Measurements from ENCODE around the gene KATNAL1. TPM values are rescaled to one million over a fixed set of nuclear protein-coding genes. Genes with fewer than 3 reads are reported as not detected.
A peak's percentile ranks its signal among the peaks of the same experiment; 100 is the strongest.

KATNAL1 gene
- polyA plus RNA-seq, 1 of the 3 experiments (the other 2 are of a cell fraction) = 5.1 TPM

DNA sequence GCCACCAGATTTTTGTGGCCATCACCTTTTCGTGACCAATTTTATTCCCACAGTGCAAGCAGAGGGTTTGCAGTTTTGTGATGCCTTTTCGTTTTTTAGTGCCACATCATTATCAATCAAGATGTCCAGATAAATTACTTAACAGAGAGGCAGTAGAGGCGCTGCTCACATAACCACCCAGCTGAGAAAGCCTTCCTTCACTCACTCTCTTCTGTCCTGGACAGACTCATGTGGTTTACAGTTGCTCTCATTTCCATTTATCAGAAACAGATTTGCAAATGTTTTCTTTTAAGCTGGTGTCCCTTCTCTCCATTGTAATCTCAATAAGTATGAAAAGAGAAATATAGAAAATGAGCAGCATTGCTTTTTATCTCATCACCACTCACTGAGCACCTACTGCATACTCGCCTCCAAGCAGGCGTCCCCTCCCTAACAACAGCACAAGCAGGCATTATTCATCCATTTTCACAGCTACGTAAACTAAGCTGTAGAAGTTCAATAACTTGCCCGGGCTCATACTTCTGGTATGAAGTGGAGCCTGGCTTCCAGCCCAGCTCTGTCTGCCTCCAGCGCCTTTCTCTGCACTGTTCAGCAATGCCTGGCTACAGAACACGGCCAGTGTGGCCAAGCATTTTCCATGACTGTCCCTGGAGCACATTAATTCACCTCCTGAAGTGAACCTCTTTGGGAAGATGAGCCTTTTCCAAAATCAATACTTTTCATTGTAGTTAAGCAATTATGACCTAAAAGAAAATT, 34.6 kb upstream of the KATNAL1 start:
- no peaks in the 10 kb centered on the region for H3K79me2 ChIP-seq (ENCODE audit: insufficient read depth)
- peaks cover 27% of the 10 kb centered on the region for H3F3A ChIP-seq (replicated peaks; ENCODE audit: insufficient read depth)
- peak; percentile 54 for DNase-seq
- H3K27ac ChIP-seq (ENCODE audit: low read depth in 2 of 2, low read length in 1 of 2) = peak overlapping the region; percentile 71 to 88
- no peaks in the 10 kb centered on the region for H3K27me3 ChIP-seq (ENCODE audit: insufficient read depth)
- H2AFZ ChIP-seq (ENCODE audit: low read depth) = no peak overlapping the region; the same call in 1 of the 2 replicates
- peak overlapping the region; percentile 53; the same call in 1 of the 2 replicates for H3K4me2 ChIP-seq
- H3K9me2 ChIP-seq = no peaks in the 10 kb centered on the region
- H4K20me1 ChIP-seq (ENCODE audit: insufficient read depth) = no peaks in the 10 kb centered on the region
- POLR2A ChIA-PET = interaction anchor here (2.5 kb wide), 1 partner anchor 34 kb away, joined by 10 read pairs; the partner anchor contains the start of gene KATNAL1
- peaks cover 33 to 37% of the 10 kb centered on the region in 2 experiments for H3K4me1 ChIP-seq (ENCODE audit: control insufficient read depth in 1 of 2, insufficient read depth in 2 of 2, low read depth in 1 of 2, low read length in 1 of 2)
- no peak overlapping the region for H3K9ac ChIP-seq
- CTCF ChIA-PET = interaction anchor here (1.0 to 2.6 kb wide), 3 partner anchors 107 to 227 kb away, joined by 3 to 9 read pairs (median 3); no protein-coding TSS in a partner anchor
- no peaks in the 10 kb centered on the region for H3K9me3 ChIP-seq
- H3K36me3 ChIP-seq (replicated peaks in 1 of 2; ENCODE audit: control insufficient read depth in 1 of 2, insufficient read depth in 2 of 2, low read length in 1 of 2) = no peaks in the 10 kb centered on the region
- WGBS (ENCODE audit: low lambda C conversion rate) = 12% methylated on average over 9 of the region's 9 CpGs
- H3K4me3 ChIP-seq (ENCODE audit: low read depth in 2 of 2, low read length in 1 of 2) = peak overlapping the region in 1 of 2 experiments; percentile 25; a peak in 2 of 4 replicates
- TF ChIP-seq FOXM1 (IDR thresholded peaks at IDR 0.05; ENCODE audit: low read depth) (no peak), TAF1 (IDR thresholded peaks at IDR 0.05; ENCODE audit: borderline replicate concordance, low read depth, low read length) (no peak), YY1 (IDR thresholded peaks at IDR 0.05; ENCODE audit: low read depth) (peak; percentile 54; the same call in 1 of the 2 replicates), RCOR1 (IDR thresholded peaks at IDR 0.05; ENCODE audit: low read length) (no peak), MEF2A (IDR thresholded peaks at IDR 0.05; ENCODE audit: borderline replicate concordance, low read depth) (no peak), GABPA (IDR thresholded peaks at IDR 0.05; ENCODE audit: low read depth) (no peak), EZH2phosphoT487 (IDR thresholded peaks at IDR 0.05; ENCODE audit: borderline replicate concordance, low read depth) (no peak), CHD2 (IDR thresholded peaks at IDR 0.05; ENCODE audit: low read length, partially characterized antibody) (peak; percentile 41), POLR2AphosphoS5 (IDR thresholded peaks at IDR 0.05; ENCODE audit: low read depth, low read length) (peak; percentile 53; the same call in 1 of the 2 replicates), SIN3A (IDR thresholded peaks at IDR 0.05; ENCODE audit: borderline replicate concordance, low read depth, low read length) (no peak; the same call in 1 of the 2 replicates), JUND (IDR thresholded peaks at IDR 0.05) (peak; percentile 62), FOSL2 (IDR thresholded peaks at IDR 0.05; ENCODE audit: borderline replicate concordance, low read depth) (peak; percentile 58; the same call in 1 of the 2 replicates), MXI1 (IDR thresholded peaks at IDR 0.05; ENCODE audit: low read depth, low read length) (no peak), TCF12 (IDR thresholded peaks at IDR 0.05) (peak; percentile 81), FOXJ3 (CRISPR knock-in tag; IDR thresholded peaks at IDR 0.05) (no peak), EP300 (IDR thresholded peaks at IDR 0.05; ENCODE audit: borderline replicate concordance in 1 of 2, low read depth in 1 of 2, low read length in 1 of 2) (peak; percentile 42 to 64; a peak in 2 of 4 replicates), RXRA (IDR thresholded peaks at IDR 0.05; ENCODE audit: borderline replicate concordance, low read depth) (no peak), ELF1 (IDR thresholded peaks at IDR 0.05) (no peak), SMC3 (IDR thresholded peaks at IDR 0.05; ENCODE audit: low read depth, low read length) (peak; percentile 25; the same call in 1 of the 2 replicates), TEAD4 (IDR thresholded peaks at IDR 0.05; ENCODE audit: borderline replicate concordance, insufficient read depth) (0 out of 2 replicates have a peak, but pooled peaks have one; percentile 60)
- TF ChIP-seq, protein P1, sequence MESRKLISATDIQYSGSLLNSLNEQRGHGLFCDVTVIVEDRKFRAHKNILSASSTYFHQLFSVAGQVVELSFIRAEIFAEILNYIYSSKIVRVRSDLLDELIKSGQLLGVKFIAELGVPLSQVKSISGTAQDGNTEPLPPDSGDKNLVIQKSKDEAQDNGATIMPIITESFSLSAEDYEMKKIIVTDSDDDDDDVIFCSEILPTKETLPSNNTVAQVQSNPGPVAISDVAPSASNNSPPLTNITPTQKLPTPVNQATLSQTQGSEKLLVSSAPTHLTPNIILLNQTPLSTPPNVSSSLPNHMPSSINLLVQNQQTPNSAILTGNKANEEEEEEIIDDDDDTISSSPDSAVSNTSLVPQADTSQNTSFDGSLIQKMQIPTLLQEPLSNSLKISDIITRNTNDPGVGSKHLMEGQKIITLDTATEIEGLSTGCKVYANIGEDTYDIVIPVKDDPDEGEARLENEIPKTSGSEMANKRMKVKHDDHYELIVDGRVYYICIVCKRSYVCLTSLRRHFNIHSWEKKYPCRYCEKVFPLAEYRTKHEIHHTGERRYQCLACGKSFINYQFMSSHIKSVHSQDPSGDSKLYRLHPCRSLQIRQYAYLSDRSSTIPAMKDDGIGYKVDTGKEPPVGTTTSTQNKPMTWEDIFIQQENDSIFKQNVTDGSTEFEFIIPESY (IDR thresholded peaks at IDR 0.05; ENCODE audit: borderline replicate concordance, low read depth) = 0 out of 2 replicates have a peak, but pooled peaks have one; percentile 24
- TF ChIP-seq, protein P2, sequence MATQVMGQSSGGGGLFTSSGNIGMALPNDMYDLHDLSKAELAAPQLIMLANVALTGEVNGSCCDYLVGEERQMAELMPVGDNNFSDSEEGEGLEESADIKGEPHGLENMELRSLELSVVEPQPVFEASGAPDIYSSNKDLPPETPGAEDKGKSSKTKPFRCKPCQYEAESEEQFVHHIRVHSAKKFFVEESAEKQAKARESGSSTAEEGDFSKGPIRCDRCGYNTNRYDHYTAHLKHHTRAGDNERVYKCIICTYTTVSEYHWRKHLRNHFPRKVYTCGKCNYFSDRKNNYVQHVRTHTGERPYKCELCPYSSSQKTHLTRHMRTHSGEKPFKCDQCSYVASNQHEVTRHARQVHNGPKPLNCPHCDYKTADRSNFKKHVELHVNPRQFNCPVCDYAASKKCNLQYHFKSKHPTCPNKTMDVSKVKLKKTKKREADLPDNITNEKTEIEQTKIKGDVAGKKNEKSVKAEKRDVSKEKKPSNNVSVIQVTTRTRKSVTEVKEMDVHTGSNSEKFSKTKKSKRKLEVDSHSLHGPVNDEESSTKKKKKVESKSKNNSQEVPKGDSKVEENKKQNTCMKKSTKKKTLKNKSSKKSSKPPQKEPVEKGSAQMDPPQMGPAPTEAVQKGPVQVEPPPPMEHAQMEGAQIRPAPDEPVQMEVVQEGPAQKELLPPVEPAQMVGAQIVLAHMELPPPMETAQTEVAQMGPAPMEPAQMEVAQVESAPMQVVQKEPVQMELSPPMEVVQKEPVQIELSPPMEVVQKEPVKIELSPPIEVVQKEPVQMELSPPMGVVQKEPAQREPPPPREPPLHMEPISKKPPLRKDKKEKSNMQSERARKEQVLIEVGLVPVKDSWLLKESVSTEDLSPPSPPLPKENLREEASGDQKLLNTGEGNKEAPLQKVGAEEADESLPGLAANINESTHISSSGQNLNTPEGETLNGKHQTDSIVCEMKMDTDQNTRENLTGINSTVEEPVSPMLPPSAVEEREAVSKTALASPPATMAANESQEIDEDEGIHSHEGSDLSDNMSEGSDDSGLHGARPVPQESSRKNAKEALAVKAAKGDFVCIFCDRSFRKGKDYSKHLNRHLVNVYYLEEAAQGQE (IDR thresholded peaks at IDR 0.05; ENCODE audit: low read depth, low read length) = no peak
- TF ChIP-seq, protein P3, sequence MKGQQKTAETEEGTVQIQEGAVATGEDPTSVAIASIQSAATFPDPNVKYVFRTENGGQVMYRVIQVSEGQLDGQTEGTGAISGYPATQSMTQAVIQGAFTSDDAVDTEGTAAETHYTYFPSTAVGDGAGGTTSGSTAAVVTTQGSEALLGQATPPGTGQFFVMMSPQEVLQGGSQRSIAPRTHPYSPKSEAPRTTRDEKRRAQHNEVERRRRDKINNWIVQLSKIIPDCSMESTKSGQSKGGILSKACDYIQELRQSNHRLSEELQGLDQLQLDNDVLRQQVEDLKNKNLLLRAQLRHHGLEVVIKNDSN (IDR thresholded peaks at IDR 0.05; ENCODE audit: borderline replicate concordance, low read depth) = no peak
- TF ChIP-seq, protein P4, sequence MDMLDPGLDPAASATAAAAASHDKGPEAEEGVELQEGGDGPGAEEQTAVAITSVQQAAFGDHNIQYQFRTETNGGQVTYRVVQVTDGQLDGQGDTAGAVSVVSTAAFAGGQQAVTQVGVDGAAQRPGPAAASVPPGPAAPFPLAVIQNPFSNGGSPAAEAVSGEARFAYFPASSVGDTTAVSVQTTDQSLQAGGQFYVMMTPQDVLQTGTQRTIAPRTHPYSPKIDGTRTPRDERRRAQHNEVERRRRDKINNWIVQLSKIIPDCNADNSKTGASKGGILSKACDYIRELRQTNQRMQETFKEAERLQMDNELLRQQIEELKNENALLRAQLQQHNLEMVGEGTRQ (IDR thresholded peaks at IDR 0.05; ENCODE audit: borderline replicate concordance, low read depth, low read length) = no peak
- TF ChIP-seq, protein P5, sequence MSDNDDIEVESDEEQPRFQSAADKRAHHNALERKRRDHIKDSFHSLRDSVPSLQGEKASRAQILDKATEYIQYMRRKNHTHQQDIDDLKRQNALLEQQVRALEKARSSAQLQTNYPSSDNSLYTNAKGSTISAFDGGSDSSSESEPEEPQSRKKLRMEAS (IDR thresholded peaks at IDR 0.05; ENCODE audit: low read depth) = peak; percentile 45; the same call in 1 of the 2 replicates
